ENCODE data around the gene CYBA.

- TF ChIP-seq EP300 (IDR thresholded peaks at IDR 0.05; ENCODE audit: low read depth) (no peak), CTCF (IDR thresholded peaks at IDR 0.05) (no peak)
These were observed 41.2 kb upstream of the CYBA start for GRCh38 chr16:88691924-88692560.

Data from transverse colon (tissue), 3 donors.